Lower lobe of right lung (tissue), 2 donors: ENCODE measurements around the gene TMEM138. TPM values are rescaled to one million over a fixed set of nuclear protein-coding genes. Genes with fewer than 3 reads are reported as not detected.

Experiments
- ATAC-seq, 2 donors: fragments of 200-7000 bp; cut with Tn5 transposase; one replicate each; pipeline ENCODE4 v1.9.1; 2020 to 2022; ENCODE audit warnings: mild to moderate bottlenecking in 2 of 2, moderate library complexity in 2 of 2
- DNase-seq: peaks from one replicate; pipeline ENCODE4 v3.0.0-alpha.2; 2020
- H3K27ac ChIP-seq: fragments of 200-600 bp; one replicate; pipeline ENCODE4 v1.8.0; 2022
- H3K27me3 ChIP-seq: fragments of 200-600 bp; one replicate; pipeline ENCODE4 v1.8.0; 2022; ENCODE audit warnings: low read depth
- H3K36me3 ChIP-seq: fragments of 200-600 bp; one replicate; pipeline ENCODE4 v1.8.0; 2022; ENCODE audit warnings: mild to moderate bottlenecking
- H3K4me1 ChIP-seq: fragments of 200-600 bp; one replicate; pipeline ENCODE4 v1.8.0; 2022
- H3K4me3 ChIP-seq: fragments of 200-600 bp; one replicate; pipeline ENCODE4 v1.8.0; 2022; ENCODE audit warnings: mild to moderate bottlenecking
- H3K9me3 ChIP-seq: fragments of 200-600 bp; one replicate; pipeline ENCODE4 v1.8.0; 2022
- CTCF ChIP-seq: fragments of 200-600 bp; IDR thresholded peaks from one replicate; pipeline ENCODE4 v1.8.0; 2022; ENCODE audit warnings: antibody characterized with exemption, mild to moderate bottlenecking
- intact Hi-C: fragments of 100-400 bp; cut with DNase I; formaldehyde crosslinking; loops from one replicate; pipeline ENCODE4 v1.11.0; 2022
- total RNA-seq: library from RNA; stranded (reverse); fragmentation: NEBNext Ultra II Directional; extraction: Animal tissue kit (Norgen Biotek cat#: 25700); gene quantifications from one replicate; pipeline ENCODE4 v1.2.1, GENCODE V29; 2021
- donor health status: DM: no; HTN: yes; CAD: no; lungs with severe emphysema.

Gene TMEM138
- total RNA-seq, 1 donor from 2014 or later: 38.9 TPM

DNA sequence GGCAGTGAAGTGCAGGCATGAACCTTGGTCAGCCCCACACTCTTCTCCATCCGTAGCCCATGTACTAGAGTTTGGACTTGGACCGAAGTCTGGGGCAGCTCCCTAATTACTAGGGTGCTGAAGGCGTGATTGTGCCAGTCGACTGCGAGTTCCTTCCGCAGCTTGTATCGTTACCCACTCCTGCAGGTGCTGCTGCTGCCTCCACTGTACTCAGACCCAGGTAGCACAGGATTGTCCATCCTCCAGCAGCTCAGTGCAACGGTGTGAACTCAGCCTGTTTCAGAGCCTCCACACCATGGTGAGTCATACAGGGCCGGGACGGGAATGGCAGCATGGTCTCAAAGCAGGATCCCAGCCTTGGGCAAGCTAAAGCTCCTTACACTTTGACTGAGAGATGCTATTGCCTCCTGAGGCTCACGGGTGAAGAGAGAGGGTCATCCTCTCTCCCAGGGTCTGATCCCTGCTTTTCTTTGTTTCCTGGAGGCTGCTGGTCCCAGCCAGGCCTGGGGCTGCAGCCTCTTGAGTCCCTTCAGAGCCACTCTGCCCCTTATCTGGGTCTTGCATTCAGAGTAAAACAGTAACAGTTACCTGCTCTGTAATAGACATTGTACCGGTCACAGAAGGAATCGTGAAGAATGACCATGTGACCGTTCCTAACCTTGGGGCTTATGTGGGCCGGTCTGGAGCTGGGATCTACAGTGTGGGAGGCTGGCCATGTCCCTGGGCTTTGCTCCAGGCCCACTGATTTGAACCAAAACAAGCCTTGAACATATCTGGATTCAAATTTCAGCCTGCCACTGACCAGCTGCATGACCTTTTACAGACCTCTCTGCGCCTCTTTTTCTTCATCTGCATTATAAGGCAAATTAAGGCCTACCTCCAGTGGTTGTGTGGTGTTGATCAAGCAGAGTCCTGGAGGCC, 27.5 kb upstream of the TMEM138 start:
- TF ChIP-seq CTCF: no peak
- no peak overlapping the region for H3K4me3 ChIP-seq
- no peak for ATAC-seq
- H3K27ac ChIP-seq: no peak overlapping the region
- H3K4me1 ChIP-seq: peaks cover 45% of the 10 kb centered on the region
- H3K36me3 ChIP-seq: peaks cover 4% of the 10 kb centered on the region
- intact Hi-C loops: loop anchor here (10.0 kb wide), 1 partner anchor 60 kb away; the partner anchor contains the start of gene TMEM216
- no peak for DNase-seq
- H3K27me3 ChIP-seq: no peaks in the 10 kb centered on the region
- H3K9me3 ChIP-seq: no peaks in the 10 kb centered on the region

GRCh38 chr11:61335355-61335710, 26.8 kb upstream of the TMEM138 start:
- Histone ChIP-seq H3K27me3 (no peaks in the 10 kb centered on the region), H3K4me3 (no peak overlapping the region), H3K27ac (peak overlapping the region; percentile 61), H3K4me1 (peaks cover 45% of the 10 kb centered on the region), H3K36me3 (no peaks in the 10 kb centered on the region), H3K9me3 (no peaks in the 10 kb centered on the region)
- ATAC-seq (no peak), DNase-seq (no peak)
- intact Hi-C loops: loop anchor here (10.0 kb wide), 1 partner anchor 59 kb away; the partner anchor contains the start of gene TMEM216
- no peak for TF ChIP-seq CTCF

DNA sequence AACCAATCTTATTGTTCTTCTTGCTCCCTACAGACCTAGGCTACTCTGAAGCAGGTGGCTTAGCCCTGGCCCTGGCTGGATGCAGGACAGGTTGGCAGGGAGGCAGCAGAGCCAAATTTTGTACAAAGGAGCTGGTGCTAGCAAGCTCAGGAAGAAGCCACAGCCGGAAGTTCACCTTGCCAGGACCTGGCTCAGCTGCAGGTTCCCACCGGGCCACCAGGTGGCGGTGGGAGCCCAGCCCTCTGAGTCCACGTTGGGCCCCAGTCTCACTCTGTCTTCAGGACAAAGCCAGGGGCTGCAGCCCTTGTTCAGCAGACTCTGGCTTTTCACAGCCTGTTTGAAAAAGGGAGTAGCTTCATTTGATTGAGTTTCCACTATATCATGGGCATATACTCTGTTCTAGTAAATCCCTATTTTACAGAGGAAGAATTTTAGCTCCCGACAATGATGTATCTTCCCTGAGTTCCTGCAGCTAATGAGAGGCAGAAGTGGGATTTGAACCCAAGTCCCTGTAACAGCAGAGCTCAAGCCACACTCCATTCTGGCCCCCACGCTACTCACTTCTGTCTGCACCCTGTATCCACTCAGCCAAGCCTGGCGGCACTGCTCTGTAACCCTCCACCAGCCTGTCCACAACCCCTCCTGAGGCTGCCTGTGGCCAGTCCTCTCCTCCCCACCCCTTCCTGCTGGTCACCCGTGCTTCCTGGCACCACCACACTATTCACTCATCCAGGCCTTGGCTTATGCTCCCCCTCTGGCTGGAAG, 25.8 kb upstream of the TMEM138 start:
- Histone ChIP-seq H3K27me3 (no peaks in the 10 kb centered on the region), H3K4me3 (no peak overlapping the region), H3K4me1 (peaks cover 37% of the 10 kb centered on the region), H3K9me3 (no peaks in the 10 kb centered on the region), H3K36me3 (no peaks in the 10 kb centered on the region), H3K27ac (peak overlapping the region; percentile 61)
- ATAC-seq: peak; percentile 75 to 79
- peak; percentile 86 for DNase-seq
- intact Hi-C loops: loop anchor here (10.0 kb wide), 1 partner anchor 58 kb away; the partner anchor contains the start of gene TMEM216
- TF ChIP-seq CTCF: peak; percentile 97

GRCh38 chr11:61337706-61338470, 24.3 kb upstream of the TMEM138 start:
- Histone ChIP-seq H3K4me3 (no peak overlapping the region), H3K27me3 (no peaks in the 10 kb centered on the region), H3K36me3 (peaks cover 9% of the 10 kb centered on the region), H3K27ac (no peak overlapping the region), H3K9me3 (no peaks in the 10 kb centered on the region), H3K4me1 (peaks cover 26% of the 10 kb centered on the region)
- no peak for ATAC-seq
- no peak for DNase-seq
- TF ChIP-seq CTCF: no peak
- intact Hi-C loops: loop anchor here (10.0 kb wide), 1 partner anchor 57 kb away; the partner anchor contains the start of gene TMEM216
